GM21717 (cell line): Measurements from ENCODE around the gene DDAH1.

Source experiments
- ATAC-seq: cut with Tn5 transposase; IDR thresholded peaks from one replicate; pipeline ENCODE4 v1.9.1; 2021; ENCODE audit warnings: mild to moderate bottlenecking, moderate library complexity; ENCODE audit not compliant: unreplicated experiment

DDAH1 gene

DNA sequence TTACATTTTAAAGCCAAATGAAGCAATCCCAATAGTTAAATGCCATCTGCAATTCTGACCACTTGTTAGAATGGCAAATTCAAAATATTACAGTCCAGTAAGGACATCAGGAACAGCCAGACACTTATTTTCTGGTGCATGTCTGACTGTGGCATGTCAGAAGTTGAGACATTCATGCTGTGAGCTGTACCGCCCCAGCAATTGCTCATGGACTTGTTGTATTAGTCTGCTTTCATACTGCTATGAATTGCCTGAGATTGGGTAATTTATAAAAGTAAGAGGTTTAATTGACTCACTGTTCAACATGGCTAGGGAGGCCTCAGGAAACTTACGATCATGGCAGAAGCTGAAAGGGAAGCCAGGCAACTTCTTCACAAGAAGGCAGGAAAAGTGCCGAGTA is 19.1 kb downstream of the DDAH1 start:
- no peak for ATAC-seq

DNA sequence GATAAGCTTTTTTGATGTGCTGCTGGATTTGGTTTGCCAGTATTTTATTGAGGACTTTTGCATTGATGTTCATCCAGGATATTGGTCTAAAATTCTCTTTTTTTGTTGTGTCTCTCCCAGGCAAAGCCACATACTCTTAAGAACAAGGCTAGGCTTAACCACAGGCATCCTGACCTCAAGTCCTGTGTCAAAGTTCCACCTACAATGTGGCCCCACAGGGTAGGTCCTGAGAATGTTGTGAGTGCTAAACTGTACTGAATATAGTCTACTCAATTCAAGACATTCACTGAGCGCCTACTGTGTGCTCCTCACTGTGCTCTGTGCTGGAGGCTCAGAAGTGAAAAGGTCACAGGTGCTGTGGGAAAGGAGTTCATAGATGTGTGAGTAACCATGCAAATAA is 20.6 kb downstream of the DDAH1 start:
- no peak for ATAC-seq

DNA sequence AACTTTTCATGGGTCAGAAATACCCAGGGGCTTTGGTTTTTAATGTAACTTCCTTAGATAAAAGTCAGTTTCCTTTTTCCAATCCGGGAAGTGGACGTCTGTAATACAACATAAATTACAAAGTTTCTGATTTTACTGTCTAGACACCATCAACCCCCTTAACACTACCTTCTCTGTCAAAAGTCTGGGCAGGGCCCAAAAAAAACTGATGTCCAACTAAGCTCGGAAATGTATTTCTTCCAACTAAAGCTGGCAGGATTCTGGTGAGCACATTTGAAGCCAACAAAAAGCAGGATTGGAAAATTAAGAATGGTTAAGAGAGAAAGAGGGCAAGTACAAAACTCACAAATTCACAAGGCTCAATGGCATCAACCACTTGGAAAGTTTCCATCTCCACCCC is 24.3 kb downstream of the DDAH1 start:
- ATAC-seq = no peak

DNA sequence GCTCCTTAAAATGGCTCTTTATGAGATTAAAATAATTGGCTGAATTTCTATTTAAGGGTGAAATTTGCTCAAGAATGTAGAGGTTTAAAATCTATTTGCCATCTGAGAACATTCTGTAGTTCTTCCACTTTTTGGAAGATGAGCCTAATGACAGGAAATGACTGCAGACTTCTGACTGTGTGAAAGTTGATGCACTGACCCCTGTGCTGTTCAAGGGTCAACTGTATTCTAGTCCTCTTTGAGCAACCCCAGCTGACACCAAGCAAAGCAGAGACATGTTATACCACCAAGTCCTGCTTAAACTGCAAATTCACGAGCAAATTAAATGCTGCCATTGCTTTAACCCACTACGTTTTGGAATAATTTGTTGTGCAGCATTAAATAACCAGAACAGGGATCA is 26.6 kb downstream of the DDAH1 start:
- ATAC-seq = no peak

DNA sequence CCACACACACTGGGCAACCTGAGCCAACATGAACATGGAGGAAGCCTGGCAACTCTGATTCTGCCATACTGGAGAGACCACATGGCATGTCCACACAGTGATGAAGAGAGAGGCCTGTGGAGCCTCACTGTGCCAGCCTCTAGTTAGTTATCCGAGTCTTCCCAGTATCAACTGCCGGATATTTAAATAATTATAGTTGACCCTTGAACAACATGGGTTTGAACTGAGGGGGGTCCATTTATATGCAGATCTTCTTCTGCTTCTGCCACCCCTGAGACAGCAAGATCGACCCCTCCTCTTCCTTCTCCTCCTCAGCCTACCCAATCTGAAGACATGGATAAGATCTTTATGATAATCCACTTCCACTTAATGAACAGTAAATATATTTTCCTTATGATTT is 27.8 kb downstream of the DDAH1 start:
- no peak for ATAC-seq

DNA sequence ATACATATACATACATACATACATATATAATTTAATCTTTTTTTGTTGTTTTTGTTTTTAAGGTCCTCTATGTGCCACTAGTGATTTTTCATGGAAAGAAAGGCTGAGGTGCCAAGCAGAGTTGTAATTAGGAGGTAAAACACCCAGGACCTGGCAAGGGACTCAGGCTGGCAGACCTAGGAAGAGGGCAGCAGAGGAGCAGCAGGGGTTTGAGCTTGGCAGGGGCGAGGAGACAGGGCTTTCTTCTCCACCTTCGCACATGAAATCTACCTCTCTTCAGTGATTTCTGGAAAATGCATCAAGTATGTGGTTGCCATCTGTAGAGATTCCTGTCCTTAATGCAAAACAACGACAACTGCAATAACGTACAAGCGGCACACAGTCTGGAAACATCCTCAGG is 31.9 kb downstream of the DDAH1 start:
- ATAC-seq = no peak

DNA sequence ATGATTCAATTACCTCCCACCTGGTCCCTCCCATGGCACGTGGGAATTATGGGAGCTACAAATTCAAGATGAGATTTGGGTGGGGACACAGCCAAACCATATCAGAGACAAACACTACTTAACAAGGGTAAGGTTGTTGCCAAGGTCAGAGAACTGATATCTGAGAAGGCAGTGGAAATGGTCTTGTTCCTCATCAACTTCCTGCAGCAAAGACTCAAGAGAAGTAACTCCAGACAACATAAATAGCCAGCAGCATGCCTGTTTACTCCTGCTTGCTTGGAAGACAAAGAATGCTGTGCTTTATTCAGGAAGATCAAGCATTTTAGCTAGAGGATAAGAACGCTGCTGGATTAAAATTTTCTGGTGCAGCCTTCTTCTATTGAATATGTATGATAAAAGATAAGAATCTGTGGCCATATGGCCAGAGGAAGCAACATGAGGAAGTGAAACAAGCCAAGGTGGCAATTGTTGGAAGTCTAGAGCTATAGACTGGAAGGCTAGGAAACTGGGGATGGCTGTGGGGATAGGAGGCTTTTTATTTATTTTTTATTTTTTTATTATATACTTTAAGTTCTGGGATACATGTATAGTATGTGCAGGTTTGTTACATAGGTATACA is 36.4 kb downstream of the DDAH1 start:
- no peak for ATAC-seq

DNA sequence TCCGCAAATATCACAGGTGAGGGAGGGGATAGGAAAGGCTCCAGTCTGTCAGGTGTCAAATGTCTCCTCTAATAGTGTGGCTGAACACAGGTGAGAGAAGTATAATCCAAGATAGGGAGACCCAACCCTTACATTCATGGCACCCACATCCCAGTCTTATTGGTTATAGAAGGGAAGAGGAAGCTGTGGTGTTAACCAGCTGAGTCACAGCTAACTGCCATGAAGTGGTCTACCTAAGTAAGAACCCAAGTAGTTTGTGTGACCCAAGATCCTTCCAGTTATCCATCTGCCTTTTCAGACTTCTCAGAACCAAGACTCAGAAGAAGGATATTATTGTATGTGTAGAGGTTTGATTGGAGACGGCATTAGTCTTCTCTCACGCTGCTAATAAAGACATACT is 37.1 kb downstream of the DDAH1 start:
- ATAC-seq = no peak

DNA sequence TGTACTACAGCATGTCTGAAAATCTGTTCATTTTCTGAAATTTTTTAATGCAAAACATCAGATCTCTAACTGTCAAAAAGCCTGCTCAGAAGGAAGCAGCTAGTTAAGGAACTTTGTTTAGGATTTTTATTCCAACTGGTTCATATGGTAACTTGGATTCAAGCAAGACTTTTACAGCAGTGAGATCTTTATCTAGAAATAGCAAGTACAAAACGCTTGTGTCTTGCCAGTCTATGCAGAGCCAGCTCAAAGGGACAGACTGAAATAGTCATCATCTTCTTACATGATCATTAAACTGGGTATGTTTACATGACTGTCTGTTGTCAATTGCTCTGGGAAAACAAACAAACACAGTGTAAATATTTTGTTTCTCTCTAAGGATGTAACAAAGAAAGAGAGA is 37.6 kb downstream of the DDAH1 start:
- ATAC-seq = no peak

DNA sequence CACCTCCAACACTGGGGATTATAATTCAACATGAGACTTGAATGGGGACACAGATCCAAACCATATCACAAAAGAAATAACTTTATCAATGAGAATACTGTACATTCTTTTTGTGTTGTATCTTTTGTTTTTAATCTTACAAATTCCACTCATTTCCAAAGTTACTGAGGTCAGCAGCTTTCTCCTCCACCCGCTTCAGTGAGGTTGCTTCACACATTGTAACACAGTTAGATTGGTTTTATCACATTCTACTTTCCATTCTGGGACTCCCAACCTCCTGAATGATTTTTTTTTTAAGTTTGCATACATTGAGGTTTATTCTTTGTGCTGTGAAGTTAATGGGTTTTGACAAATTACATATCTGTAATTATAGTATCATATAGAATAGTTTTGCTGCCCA is 43.8 kb downstream of the DDAH1 start:
- ATAC-seq = no peak

DNA sequence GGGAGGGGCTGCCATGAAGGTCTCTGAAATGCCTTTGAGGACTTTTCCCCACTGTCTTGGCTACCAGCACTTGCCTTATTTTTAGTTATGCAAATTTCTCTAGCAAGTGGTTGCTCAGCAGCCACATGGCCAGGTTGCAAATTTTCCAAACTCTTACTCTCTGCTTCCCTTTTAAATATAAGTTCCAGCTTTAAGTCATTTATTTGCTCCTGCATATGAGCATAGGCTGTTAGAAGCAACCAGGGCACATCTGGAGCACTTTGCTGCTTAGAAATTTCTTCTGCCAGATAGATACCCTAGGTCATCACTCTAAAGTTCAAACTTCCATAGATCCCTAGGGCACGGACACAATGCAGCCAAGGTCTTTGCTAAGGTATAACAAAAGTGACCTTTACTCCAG is 44.8 kb downstream of the DDAH1 start:
- ATAC-seq = no peak

DNA sequence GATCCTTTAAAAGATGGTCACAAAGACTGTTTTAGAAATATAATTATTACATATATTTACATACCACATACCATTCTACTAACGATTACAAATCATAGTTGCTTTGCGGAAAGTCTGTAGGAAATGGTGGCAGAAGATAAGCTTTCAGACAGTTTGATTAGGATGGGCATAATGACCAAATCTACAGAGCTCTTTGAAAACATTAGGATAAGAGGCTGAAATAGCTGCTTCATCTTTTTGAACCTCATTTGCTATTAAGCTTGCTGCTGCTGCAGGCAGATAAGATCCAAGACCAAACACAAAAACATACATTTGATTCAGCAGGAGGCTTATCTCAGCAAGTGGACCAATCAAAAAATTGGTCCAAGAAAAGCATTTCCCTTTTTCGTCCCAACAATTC is 47.1 kb downstream of the DDAH1 start:
- no peak for ATAC-seq

DNA sequence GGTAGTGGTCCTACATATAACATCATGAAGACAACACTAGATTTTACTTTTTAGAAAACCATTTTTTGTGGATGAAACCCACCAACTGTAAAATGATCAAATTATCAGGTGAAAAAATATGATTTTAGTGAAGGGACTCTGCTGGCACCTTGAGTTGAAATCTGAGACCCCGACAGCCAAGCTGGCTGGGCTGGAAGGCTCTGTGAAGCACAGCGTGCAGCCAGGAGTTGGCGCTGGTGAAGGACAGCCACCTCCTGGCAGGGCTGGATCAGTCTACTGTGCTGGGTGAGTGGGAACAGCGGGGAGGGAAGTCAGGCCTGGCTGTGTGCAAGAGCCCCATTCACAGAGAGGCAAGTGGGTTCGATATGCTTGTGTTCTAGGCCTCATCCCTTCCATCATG is 47.9 kb downstream of the DDAH1 start:
- ATAC-seq = no peak

DNA sequence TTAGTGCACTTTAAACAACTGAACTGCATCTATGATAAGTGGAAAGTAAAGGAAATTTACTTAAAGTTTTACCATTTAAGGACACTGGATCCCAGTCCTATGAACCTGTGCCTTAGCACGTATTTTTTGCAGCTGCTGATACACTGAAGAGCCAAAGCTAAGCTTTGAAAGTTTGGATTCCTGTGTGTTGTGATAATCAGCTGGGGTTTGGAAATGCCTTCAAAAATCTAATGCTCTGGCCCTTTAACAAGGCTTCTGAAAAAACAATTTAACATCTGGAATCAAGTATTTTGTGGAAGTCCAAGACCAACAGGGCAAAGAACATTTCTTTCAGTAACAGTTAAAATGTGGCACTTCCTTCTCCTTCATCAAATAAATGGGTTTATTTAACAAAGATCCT is 51.8 kb downstream of the DDAH1 start:
- ATAC-seq = no peak

DNA sequence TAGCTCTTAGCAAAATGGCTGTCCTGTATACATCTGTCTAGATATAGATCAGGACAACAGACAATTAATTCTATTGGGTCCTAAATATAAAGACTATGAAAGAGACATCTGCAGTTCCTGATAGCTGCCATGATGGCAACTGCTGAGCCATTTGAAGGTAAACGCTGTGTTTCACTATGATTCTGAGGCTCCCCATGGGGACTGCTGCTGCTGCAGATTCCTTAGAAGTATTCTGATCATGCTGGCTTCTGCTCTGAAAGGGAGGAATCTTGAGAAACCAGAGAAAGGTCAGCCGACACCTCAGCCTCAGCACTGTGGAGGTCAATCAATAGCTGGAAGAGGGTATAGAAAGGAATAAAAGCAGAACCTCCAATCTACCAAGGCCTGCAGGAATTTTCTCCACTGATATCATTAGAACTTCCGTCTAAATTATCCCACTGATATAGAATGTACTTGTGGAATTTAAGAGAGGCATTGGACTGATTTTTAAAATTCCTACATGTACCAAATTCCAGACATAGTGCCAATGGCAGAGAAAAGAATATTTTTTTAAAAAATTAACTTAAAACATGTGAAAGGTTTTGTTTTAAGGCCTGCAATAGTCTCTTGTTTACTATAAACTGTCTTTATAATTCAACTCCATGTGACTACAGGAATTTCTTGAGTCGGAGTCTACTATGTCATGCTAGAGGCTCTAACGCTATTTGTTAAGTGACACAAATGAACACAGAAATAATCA is 53.2 kb downstream of the DDAH1 start:
- ATAC-seq = no peak

DNA sequence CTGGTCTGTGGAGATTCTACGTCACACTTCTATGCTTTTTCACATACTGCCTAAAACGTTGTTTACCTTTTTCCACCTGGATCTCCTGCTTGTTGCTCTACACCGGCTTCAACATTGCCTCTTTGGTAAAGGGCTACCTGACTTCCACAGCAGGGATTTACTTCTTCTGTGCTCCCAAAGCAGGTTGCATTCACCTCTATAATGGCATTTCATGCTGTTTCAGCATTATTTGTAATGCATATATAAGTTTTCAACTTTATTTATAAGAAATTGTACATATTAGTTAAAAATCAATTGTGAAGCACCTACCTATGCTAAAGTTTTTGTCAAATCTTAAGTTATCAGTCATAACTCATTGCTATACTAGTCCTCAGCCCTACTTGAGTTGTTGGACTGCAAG is 55.4 kb downstream of the DDAH1 start:
- no peak for ATAC-seq

DNA sequence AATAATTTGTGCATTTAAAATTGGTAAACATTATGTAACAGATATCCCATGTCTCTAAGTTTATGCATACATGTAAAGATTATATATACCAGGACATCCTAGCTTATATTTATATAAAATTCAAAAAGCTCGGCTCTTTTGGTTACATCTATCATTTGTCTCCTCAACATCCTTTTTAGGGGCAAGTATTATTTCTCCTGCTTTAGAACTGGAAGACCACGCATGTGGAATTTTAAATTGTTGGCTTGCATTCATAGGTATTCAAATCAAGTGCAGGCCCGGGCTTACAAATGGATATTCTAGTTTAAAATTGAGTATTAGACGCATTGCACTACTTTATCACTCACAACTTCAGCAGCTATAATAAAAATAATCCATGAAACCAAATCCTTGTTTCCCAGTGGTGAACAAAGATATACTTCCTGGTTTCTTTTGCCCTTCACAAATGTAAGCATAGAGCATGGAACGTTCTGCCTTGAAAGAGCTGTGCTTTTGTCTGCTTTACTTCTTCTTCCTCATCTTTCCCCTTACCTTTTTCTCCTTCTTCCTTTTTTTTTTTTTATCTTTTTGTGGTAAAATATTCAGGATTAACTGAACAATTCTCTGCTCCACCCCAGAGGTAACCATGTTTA is 57.1 kb downstream of the DDAH1 start:
- ATAC-seq = no peak

DNA sequence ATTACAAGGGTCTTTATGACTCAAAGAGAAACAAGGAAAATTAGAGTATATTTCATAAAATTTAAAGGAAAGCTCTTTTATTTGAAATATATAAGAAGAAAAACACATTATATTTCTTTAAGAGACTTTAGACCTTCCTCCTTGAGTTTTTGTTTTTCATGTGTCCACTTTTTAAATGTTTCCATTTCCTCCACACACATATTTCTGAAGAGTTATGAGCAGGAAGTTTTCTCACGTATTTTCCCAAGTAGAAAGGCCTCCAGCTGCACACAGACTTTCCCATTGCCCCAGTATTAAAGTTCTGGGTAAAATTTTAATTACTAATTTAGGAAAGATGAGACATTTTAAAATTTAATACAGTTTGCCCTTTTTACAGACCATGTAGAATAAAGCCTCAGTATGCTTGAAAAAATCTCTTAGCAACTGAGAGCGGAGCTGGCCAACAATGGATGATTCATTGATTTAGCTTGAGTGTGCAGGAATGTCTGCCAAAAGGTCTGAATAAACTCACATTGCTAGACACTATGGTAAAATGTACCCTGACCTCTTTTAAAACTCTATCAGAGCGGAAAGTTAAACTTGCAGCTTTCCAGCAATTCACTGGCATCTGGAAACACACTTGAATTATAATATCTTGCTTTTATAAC is 57.9 kb downstream of the DDAH1 start:
- no peak for ATAC-seq

DNA sequence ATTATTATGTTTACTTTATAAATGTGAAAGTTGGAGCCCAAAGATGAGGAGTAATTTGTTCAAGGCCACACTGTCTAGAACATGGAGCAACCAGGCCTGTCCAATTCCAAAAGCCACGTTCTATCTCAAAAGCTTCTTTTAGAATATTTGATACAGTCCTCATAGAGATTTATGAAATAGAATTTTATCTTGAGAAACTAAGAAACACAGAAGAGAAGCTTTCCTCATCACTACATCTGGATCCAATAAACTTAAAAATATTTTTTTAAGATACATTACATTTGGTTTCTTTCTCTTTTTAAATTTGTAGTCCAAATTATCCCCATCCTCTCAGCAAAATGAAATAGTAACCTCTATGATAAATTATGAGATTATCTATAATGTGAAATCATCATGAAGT is 58.9 kb downstream of the DDAH1 start:
- no peak for ATAC-seq

DNA sequence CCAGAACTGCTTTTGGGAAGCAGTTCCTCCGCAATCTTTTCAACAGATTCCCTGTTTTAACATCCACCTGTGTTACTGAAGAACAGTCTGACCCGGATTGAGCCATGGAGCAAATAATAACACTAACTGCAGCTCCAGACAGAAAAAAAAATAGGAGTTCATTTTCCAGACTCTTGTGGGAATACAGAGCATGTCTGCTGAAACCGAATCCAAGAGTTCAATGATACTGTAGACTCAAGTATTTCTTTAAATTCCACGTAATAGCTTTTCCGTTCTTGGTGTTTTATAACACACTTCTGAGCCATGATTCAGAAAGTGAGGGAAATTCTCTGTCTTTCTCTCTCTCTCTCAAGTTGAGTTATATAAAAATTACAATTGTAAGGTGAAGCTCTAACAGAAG is 60.6 kb downstream of the DDAH1 start:
- no peak for ATAC-seq

DNA sequence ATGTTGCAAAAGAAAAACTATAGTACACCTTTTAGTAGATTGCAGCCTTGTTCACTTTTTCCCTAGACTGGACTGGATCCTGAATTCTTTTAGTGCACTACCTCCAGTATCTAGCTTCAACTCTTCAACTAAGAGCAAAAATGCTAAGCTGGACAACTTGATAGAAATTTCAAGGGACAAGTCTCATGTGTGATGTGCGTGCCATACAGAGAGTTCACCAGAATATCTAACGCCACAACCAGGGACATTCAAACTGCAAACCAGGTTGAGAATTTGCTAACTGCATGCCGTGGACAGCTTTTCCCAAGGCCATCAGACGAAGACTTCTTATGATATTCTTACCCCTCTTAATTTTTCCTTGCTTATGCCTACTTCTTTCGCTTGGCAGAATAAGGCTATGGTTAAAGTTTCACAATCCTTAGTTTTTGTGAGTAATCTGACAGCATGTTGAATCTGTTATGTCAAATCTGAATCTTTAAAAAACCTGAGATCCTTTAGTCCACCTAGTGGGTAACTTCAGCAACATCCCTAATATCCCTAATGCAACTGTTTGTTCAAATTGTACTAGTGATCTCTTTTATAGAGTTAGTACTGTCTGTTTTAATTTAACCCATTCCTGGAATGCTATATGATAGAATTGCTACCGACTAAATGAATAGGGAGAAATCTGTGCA is 66.4 kb downstream of the DDAH1 start:
- ATAC-seq = no peak
